ENCODE data around the gene ZNF628. TPM values are rescaled to one million over a fixed set of nuclear protein-coding genes. Genes with fewer than 3 reads are reported as not detected.
"Not testable (repeated sequence)": the region's sequence is repeated elsewhere in the genome, so short reads cannot be mapped to it uniquely, and the experiment has no call there.

Gene ZNF628
- 1.4 and 3.3 TPM in 2 replicates for total RNA-seq

DNA sequence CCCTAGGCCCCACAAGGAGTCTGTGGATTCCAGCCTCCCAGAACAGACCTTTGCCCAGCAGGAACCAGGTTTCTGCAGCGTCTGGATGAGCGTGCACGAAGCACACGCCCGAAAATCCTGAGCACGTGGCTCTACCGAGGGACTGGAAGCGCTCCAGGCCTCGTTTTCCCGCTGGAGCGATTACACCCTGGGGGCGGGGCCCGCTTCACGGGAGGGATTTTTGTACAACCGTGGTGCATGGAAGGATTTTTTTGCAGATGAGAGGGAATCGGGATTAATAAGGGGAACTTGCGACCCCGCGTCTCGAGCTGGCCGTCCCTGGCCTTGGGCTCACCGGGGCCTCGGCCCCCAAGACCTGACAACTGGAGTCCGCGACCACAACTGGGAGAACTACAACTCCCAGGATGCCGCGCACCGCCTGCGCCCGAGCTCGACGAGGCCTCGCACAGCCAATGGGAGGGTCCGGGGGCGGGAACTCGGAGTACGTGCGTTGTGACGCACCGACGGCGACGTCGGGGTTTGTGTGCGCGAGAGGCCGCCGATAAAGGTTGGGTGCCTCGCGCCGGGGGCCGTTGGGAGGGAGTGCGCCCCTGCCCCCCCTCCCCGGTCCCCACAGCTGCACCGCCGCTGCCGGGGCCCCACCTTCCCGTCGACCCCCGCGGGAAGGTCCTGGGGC lies at the start of gene ZNF628:
TSS of gene ZNF628 (plus strand) at position 518 of the 676 bp plus-strand sequence. CDS start 3,294 bp downstream, outside the sequence.
- peak; percentile 99 for DNase-seq

DNA sequence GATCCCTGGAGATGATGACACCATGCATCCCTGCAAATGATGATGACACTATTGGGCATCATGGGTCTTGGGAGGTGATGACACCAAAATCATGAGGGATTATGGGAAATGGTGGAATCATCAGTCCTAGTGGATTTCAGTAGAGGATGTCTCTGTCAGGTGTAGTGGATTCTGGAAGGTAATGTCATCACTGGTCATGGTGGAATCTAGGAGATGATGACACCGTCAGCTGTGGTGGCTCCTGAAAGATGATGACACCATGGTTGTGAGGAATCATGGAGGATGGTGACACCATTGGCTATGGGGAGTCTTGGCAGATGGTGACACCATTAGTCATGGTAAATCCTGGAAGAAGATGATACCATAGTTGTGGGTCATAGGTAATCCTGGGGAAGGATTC lies 45.2 kb upstream of the ZNF628 start:
- DNase-seq = no peak

DNA sequence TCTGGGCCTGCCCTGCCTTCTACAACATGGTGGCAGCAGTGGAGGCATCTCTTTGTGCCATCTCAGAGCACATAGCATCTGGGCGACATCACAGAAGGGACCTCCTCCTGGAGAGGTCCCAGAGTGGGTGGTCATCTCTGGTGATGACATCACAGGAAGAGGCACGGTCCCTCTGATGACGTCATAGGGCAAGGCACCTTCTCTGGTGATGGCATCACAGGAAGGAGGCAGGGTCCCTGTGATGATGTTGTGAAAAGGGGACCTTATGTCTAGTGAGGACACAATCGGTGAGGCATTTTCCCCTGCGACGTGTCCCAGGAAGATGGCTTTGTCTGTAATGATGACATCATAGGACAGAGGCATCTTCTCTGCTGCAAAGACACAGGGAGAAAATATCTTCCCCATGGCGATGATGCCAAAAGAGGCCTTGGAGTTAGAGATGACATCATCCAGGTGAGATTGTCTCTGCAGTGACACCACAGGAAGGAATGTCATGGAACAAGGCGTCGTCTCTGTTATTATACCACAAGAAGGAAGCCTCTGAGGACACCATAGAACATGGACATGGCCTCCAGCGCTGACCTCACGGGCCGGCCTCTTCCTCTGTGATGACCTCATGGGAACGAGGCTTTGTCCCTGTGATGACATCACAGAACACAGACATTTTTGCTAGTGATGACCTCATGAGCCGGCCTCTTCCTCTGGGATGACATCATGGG lies 44.0 kb upstream of the ZNF628 start:
- no peak for DNase-seq

GRCh38 chr19:55433292-55433691 lies 43.1 kb upstream of the ZNF628 start:
- DNase-seq = no peak

DNA sequence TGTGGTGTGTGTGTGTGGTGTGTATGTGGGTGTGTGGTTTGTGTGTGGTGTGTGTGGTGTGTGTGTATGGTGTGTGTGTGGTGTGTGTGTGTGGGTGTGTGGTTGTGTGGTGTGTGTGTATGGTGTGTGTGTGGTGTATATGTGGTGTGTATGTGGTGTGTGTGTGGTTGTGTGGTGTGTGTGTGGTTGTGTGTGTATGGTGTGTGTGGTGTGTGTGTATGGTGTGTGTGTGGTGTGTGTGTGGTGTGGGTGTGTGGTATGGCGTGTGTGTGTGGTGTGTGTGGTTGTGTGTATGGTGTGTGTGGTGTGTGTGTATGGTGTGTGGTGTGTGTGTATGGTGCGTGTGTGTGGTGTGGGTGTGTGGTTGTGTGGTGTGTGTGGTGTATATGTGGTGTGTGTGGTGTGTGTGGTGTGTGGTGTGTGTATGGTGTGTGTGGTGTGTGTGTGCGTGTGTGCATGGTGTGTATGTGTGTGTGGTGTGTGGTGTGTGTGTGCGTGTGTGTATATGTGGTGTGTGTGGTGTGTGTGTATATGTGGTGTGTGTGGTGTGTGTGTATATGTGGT lies 42.0 kb upstream of the ZNF628 start:
- no peak for DNase-seq

DNA sequence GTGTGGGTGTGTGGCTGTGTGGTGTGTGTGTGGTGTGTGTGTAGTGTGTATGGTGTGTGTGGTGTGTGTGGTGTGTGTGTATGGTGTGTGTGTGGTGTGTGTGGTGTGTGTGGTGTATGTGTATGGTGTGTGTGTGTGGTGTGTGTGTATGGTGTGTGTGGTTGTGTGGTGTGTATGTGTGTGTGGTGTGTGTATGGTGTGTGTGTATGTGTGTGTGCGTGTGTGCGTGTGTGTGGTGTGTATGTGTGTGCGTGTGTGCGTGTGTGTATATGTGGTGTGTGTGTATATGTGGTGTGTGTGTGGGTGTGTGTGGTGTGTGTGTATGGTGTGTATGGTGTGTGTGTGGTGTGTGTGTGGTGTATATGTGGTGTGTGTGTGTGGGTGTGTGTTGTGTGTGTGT lies 41.4 kb upstream of the ZNF628 start:
- no peak for DNase-seq

GRCh38 chr19:55436847-55437246 lies 39.6 kb upstream of the ZNF628 start:
- DNase-seq = no peak

- DNase-seq = peak; percentile 73
These were observed 39.0 kb upstream of the ZNF628 start for GRCh38 chr19:55437410-55437809.

DNA sequence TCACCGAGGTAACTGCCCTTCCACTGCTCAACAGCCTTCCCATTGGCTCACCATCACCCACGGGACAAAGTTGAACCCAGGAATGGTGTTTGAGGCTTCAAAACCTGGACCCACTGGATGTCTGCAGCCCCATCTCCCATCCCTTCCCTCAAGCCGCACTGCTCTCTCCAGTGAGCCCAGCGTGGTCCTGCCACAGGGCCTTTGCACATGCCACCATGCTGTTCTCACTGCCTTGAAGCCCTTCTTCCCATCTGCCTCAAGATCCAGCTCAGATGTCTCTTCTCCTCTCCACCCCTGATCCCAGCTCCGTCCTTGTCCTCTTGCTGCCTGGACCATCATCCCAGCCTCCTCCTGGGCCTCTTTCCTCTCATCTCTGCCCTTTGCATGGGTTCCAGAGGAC lies 37.4 kb upstream of the ZNF628 start:
- no peak for DNase-seq

GRCh38 chr19:55440411-55441105 lies 35.9 kb upstream of the ZNF628 start:
- DNase-seq = no peak

- no peak for DNase-seq
These were observed 35.1 kb upstream of the ZNF628 start for GRCh38 chr19:55441319-55441691.

DNA sequence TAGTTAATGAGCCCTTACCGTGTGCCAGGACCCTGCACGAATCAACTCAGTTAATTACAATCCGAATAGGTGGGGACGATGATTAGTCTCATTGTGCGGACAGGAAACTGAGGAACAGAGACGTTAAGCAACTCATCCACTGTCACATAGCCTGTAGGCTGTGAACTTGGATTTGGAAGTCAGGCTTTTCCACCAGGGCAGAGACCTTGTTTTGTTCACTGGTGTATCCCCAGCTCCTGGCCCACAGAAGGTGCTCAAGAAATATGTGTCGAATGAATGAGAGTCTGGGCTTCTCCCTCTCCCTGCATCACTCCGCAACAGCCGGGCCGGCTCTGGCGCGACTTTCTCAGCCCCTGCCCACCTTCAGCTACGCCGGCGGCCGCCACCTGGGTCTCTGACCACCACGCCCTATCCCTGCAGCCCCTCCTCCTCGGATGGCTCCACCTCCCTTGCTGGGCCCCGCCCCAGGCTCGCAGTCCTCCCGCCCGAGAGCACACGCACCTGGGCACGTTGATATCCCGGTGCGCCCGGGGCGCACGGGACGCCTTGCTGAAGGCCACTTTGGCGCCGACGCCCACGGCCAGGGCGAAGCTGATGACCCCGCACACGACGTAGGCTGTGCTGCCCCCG lies 34.6 kb upstream of the ZNF628 start:
- no peak for DNase-seq

DNA sequence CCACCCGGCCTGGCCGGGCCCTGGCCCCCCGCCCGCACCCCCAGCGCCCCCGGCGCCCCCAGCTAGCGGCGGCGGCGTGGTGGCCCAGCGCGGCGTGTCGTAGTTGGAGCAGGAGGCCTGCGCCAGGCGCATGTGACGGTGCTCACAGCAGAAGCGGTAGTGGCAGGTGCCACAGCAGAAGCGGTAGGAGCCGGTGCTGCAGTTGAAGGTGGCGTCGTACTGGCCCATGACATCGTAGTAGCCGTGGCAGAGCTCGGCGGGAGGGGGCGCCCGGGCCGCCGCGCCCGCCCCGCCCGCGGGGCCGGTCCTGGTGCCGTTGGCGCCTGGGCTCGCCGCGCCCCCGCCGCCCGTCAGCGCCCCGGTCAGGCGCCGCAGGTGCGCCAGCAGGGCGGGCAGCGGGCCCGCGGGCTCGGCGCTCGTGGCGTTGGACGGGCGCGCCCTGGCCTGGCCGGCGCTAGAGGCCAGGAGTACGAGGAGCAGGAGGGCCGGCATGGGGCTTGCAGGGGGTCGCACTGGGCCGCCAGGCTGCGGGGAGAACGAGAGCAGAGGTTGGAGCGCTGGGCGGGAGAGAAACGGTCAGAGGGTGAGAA lies 34.0 kb upstream of the ZNF628 start:
- no peak for DNase-seq

DNA sequence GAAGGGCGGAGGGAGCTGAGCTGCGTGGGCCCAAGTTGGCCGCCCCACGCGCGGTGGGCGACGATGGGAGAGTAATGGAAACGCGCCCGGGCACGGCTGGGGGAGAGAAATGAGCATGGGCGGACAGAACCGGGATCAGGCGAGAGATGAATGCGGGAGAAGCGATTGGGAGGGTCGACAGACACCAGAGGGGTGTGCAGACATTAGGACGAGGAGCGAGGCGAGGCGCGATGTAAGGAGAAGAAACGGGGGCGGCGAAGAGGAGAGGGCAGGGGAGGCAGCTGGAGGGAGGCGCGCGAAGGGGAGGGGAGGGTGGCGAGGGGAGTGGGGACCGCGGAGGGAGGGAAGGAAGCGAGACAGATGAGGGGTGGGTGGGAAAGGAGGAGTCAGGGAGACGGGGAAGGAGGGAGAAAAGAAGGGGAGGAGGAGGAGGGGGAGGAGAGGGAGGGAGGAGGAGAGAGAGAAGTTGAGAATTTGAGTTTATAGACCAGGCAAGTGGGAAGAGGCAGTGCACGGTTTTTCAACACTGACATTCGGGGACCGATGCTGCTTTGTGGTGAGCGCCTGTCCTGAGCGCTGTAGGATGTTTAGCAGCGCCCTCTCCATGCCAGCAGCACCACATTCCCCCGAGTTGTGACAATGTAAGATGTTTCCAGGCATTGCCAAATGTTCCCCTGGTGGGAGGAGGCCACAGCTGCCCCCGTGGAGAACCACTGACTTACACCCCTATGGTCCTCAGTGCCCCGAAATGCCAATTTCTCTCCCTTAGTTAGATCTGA lies 33.2 kb upstream of the ZNF628 start, which contains the start of gene SHISA7:
TSS of gene SHISA7 (minus strand) at position 256 of the 779 bp plus-strand sequence. CDS start 437 bp downstream, outside the sequence.
- DNase-seq = no peak

- DNase-seq = no peak
These were observed 32.5 kb upstream of the ZNF628 start for GRCh38 chr19:55443824-55444480.

- DNase-seq = no peak
These were observed 31.8 kb upstream of the ZNF628 start for GRCh38 chr19:55444646-55445045.

GRCh38 chr19:55446060-55446459 lies 30.4 kb upstream of the ZNF628 start:
- DNase-seq = no peak

- DNase-seq = peak; percentile 13
These were observed 28.8 kb upstream of the ZNF628 start for GRCh38 chr19:55447421-55448174.

GRCh38 chr19:55448175-55448490 lies 28.3 kb upstream of the ZNF628 start:
- DNase-seq = not testable (repeated sequence)

DNA sequence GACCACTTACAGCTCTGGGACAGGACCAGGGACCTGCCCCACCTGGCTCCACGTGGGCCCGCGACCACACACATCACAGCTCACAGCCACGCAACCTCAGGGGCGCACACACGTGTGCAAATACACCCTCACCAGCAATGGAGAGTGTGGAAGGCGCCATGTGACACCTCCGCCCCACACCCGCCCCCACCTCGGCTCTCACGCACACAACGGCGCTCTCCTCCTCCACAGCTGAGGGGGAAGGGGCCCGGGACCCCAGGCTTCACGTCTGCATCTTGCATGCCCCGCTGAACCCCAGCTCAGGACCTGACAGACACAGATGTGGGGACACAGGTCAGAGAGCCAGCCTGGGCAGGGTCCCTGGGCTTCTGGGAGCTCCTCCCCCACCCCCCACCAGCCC lies 26.9 kb upstream of the ZNF628 start:
- no peak for DNase-seq

Measured in dermis blood vessel endothelial cell (primary cell).